HG02588 (cell line): ENCODE data around the gene WWP2.

ENCODE experiments used
- ATAC-seq: cut with Tn5 transposase; IDR thresholded peaks from one replicate; pipeline ENCODE4 v1.9.1; 2021; ENCODE audit warnings: mild to moderate bottlenecking, moderate library complexity; ENCODE audit not compliant: unreplicated experiment

Gene WWP2

DNA sequence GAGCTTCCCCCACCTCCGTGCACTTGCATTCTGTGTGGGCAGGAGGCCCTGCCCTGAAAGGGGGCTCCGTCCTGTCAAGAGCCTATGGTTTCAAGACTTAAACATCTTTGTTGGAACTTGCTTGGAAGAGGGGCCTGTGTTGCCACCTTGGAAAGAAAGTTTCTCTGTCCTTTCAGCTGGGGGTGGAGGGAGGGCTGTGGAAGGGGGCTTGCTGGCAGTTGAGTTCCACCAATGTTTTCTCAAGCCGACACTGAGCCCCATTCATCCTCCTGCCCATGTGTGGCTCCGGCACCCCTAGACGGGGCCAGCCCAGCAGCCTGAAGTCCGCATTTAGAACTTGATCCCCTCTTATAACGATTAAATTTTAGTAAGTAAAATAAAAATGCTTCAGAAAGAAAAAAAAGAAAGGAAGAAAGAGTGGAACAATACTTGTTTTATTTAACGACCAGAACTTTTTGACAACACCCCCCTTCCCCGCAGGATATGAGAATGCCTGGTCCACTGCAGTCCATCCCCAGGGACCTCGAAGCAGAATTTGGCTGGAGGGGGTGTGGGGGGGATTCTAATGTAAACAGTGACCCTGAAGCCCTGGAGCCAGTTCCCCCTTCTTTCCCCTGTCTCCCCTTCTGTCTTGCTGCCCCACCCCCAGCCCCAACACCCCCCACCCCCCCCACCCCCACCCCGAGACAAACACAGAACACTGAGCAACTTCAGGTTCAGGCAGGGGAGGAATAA lies 162.1 kb downstream of the WWP2 start:
- ATAC-seq, result no peak

GRCh38 chr16:69924777-69925191 lies 162.7 kb downstream of the WWP2 start:
- no peak for ATAC-seq

DNA sequence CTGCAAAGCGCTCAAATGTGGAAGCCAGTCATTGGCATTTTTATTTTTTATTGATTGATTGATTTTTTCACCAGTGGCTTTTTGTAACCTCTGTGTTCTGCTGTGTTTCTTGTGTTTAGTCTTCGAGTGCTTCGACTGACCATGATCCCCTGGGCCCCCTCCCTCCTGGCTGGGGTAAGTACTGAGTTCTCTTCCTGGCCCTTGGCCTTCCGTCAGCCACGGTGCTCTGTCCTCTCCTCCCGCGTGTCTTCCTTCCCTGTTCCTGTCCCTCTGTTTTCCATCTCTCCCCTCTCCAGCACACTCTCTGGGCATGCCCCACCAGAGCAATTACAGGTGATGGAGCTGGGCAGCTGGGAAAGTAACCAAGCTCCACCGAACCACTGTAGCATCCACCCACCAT lies 163.2 kb downstream of the WWP2 start:
- no peak for ATAC-seq

DNA sequence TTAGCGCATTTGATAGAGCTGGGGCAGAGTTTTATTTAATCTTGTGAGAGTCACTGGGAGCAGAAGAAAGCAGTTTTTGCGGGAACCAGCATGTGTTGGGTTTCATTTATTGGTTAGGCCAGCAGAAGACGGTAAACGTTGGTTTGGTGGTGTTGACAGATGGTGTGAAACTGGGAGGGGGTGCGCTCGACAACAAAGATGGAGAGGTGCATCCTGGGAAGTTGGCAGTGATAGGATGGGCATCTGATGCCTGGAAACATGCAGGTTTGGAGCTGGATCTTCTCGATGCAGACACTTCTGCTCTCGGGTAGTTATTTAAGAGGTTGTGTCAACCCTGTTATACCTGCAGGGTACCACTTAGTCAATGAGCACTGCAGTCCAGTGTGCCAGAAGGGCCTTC lies 164.1 kb downstream of the WWP2 start:
- ATAC-seq, result no peak

GRCh38 chr16:69927056-69927757 lies 165.1 kb downstream of the WWP2 start:
- ATAC-seq, result no peak

DNA sequence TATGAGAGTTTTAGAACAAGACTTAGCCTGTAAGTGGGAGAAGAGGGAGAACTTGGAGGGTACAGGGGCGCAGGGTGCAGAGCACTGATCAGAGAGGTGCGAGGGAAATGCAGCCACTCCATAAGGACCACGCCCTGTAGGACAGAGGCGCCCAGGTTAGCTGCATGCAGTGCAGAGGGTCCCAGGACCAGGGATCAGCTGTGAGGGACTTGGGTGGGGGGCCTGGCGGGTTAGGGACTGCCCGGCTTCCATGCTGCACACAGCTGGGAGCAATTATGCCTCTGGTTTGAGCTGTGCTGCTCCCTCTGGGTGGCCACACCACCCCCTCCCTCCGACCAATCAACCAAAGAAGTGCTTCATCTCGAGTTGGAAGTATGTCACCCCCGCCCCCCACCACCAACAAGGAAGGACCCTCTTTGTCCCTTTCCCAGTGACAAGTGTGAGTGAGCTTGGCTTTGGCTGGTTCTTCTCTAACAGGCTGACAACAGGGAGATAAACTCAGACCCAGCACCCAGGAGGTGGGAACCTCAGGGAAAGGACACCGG lies 166.8 kb downstream of the WWP2 start:
- ATAC-seq, result no peak

DNA sequence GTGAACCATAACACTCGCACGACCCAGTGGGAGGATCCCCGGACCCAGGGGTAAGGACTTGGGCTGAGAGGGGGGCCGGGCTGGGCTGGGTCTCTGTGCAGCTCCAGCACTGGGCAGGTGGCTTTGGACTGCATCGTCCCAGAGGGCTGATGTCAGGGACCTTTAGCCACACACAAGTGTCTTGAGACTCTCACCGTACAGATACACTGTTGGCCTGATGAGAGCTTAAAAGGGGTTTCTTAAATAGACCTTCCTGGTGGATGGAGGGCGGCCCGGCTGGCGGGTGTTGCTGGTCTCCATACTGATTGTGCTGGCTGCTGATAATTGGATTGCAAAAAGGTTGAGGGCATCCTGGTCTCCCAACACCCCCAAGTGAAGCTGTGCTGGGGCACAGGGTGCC lies 167.3 kb downstream of the WWP2 start:
- ATAC-seq, result no peak

GRCh38 chr16:69930117-69930776 lies 168.1 kb downstream of the WWP2 start:
- ATAC-seq, result no peak

- ATAC-seq, result no peak
Observed at GRCh38 chr16:69931631-69932030, 169.5 kb downstream of the WWP2 start.

DNA sequence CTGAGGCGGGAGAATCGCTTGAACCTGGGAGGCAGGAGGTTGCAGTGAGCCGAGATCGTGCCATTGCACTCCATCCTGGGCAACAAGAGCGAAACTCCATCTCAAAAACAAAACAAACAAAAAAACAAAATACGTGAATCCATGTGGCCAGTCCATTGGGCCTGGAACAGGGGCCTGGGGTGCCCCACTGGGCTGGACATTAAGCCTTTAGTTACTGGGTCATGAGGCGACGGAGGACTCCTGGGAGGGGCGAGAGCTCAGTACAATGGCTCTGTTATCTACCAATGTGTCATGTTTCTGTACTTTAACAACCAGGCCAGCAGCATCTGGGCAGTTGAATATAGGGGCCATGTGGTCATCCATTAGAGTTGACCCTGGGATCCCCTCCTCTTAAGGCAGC lies 170.1 kb downstream of the WWP2 start:
- ATAC-seq, result no peak

GRCh38 chr16:69932691-69933392 lies 170.7 kb downstream of the WWP2 start:
- ATAC-seq, result no peak

- no peak for ATAC-seq
Observed at GRCh38 chr16:69934044-69934443, 171.9 kb downstream of the WWP2 start.

- no peak for ATAC-seq
Observed at GRCh38 chr16:69934751-69935150, 172.6 kb downstream of the WWP2 start.

- ATAC-seq, result no peak
Observed at GRCh38 chr16:69935278-69935711, 173.2 kb downstream of the WWP2 start.

DNA sequence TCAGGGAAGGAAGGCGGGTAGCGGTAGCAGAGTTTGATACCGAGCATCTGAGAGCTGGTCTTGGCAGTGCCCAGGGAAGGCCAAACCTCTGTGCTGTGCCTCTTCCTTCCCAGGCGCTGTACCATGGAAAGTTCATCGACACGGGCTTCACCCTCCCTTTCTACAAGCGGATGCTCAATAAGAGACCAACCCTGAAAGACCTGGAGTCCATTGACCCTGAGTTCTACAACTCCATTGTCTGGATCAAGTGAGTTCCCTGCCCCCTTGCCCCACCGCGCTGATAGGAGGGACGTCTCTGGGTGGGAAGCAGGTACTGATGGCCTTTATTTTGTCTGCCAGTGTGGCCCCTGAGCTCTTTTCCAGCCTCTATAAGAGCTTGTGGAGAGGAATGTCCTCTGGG lies 173.6 kb downstream of the WWP2 start:
- ATAC-seq, result no peak

DNA sequence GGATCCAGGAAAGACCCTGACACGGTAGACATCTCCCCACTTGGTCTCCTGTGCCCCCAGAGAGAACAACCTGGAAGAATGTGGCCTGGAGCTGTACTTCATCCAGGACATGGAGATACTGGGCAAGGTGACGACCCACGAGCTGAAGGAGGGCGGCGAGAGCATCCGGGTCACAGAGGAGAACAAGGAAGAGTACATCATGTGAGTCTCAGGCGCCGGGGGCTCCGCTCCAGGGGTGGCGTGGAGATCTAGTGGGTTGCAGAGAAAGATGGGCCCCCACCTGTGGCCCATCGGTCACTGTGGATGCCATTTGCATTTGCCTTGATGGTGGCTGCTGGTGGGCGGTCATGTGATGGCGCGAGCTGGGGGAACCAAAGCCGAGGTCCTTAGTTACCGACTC lies 174.1 kb downstream of the WWP2 start:
- ATAC-seq, result no peak

GRCh38 chr16:69936751-69937211 lies 174.6 kb downstream of the WWP2 start:
- no peak for ATAC-seq

- no peak for ATAC-seq
Observed at GRCh38 chr16:69937465-69937951, 175.4 kb downstream of the WWP2 start.

GRCh38 chr16:69938981-69939820 lies 177.1 kb downstream of the WWP2 start:
- no peak for ATAC-seq
